ENCODE results near the gene CRACR2B.
A peak's percentile ranks its signal among the peaks of the same experiment; 100 is the strongest.

DNA sequence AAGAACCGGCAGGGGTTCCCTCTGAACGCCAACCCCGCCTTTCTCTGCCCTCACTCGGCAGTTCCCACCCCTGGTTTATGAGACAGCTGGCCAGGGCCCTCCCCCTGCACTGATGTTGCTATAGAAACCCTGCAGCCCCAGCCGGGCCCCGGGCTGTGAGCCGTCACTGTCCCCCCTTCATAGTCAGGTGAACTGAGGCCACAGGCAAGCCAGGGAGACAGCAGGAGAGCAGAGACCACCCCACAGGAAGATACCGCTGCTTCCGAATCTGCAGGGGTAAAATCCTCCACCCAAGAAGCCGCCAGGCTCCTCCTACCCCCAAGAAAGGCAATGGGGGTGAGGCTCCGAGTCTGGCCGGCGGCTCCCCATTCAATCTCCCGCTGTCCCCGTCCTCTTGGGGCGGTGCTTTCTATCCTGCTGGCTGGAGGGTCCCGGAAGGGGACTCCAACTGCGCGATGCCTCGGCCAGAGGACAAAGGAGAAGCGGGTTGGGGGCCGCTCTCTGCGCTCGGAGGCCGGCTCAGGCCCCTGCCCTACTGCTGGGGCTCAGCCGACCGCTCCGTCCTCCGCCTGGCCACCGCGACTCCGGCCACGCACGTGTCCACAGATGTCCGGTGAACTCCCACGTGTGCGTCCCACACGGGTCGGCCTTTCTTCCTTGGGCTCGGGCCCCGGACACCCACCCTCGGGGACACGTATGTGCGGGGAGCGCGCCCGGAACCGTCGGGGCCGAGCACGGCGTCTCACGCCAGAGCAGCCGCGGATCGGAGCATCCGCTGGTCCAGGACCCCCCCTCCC is 30.2 kb upstream of the CRACR2B start:
- TF ChIP-seq MYC (CRISPR knock-in tag; IDR thresholded peaks at IDR 0.05; ENCODE audit: borderline replicate concordance) (peak; percentile 76), TCF7L2 (IDR thresholded peaks at IDR 0.05; ENCODE audit: low read depth, low read length) (no peak), HMGA1 (CRISPR knock-in tag; conservative IDR thresholded peaks at IDR 0.05) (no peak), SUZ12 (IDR thresholded peaks at IDR 0.05; ENCODE audit: low read depth, low read length) (no peak)
- TF ChIP-seq, protein P1, sequence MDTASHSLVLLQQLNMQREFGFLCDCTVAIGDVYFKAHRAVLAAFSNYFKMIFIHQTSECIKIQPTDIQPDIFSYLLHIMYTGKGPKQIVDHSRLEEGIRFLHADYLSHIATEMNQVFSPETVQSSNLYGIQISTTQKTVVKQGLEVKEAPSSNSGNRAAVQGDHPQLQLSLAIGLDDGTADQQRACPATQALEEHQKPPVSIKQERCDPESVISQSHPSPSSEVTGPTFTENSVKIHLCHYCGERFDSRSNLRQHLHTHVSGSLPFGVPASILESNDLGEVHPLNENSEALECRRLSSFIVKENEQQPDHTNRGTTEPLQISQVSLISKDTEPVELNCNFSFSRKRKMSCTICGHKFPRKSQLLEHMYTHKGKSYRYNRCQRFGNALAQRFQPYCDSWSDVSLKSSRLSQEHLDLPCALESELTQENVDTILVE (CRISPR knock-in tag; IDR thresholded peaks at IDR 0.05): no peak

Measured in HepG2 (cell line).